HG02763 (cell line): ENCODE measurements around the gene HBB.

Source experiments
- ATAC-seq: cut with Tn5 transposase; IDR thresholded peaks from one replicate; pipeline ENCODE4 v1.9.1; 2021; ENCODE audit warnings: mild to moderate bottlenecking, moderate library complexity; ENCODE audit not compliant: unreplicated experiment

Gene HBB

GRCh38 chr11:5247472-5248192 is 20.8 kb upstream of the HBB start:
- no peak for ATAC-seq

- no peak for ATAC-seq
Measured at GRCh38 chr11:5246772-5247471, 20.1 kb upstream of the HBB start.

GRCh38 chr11:5245155-5245554 is 18.3 kb upstream of the HBB start:
- ATAC-seq = no peak

GRCh38 chr11:5243816-5244180 is 16.9 kb upstream of the HBB start:
- no peak for ATAC-seq

GRCh38 chr11:5242933-5243815 is 16.3 kb upstream of the HBB start:
- no peak for ATAC-seq

- no peak for ATAC-seq
Measured at GRCh38 chr11:5242208-5242607, 15.3 kb upstream of the HBB start.

- ATAC-seq = no peak
Measured at GRCh38 chr11:5241458-5241857, 14.6 kb upstream of the HBB start.

- ATAC-seq = no peak
Measured at GRCh38 chr11:5240458-5240857, 13.6 kb upstream of the HBB start.

GRCh38 chr11:5240056-5240455 is 13.2 kb upstream of the HBB start:
- ATAC-seq = no peak

- ATAC-seq = no peak
Measured at GRCh38 chr11:5239046-5239445, 12.2 kb upstream of the HBB start.

GRCh38 chr11:5238486-5238885 is 11.6 kb upstream of the HBB start:
- ATAC-seq = no peak

GRCh38 chr11:5237420-5237819 is 10.5 kb upstream of the HBB start:
- ATAC-seq = no peak

GRCh38 chr11:5235364-5236095 is 8.7 kb upstream of the HBB start:
- ATAC-seq = no peak

- ATAC-seq = peak; percentile 72
Measured at GRCh38 chr11:5234381-5234834, 7.5 kb upstream of the HBB start, which contains the start of gene HBD. TSS of gene HBD (minus strand) at chr11:5234483. CDS start at chr11:5234433, 50 bp downstream.

GRCh38 chr11:5233307-5233706 is 6.4 kb upstream of the HBB start:
- no peak for ATAC-seq

- ATAC-seq = no peak
Measured at GRCh38 chr11:5232821-5233220, 6.0 kb upstream of the HBB start.

GRCh38 chr11:5232176-5232575 is 5.3 kb upstream of the HBB start:
- no peak for ATAC-seq

- ATAC-seq = no peak
Measured at GRCh38 chr11:5231111-5231510, 4.2 kb upstream of the HBB start.

GRCh38 chr11:5230266-5230665 is 3.4 kb upstream of the HBB start:
- ATAC-seq = no peak

GRCh38 chr11:5229796-5230195 is 2.9 kb upstream of the HBB start:
- no peak for ATAC-seq

- no peak for ATAC-seq
Measured at GRCh38 chr11:5229356-5229755, 2.5 kb upstream of the HBB start.
